Mucosa of descending colon (tissue), 3 donors: Measurements from ENCODE around the gene MTUS2. TPM values are rescaled to one million over a fixed set of nuclear protein-coding genes. Genes with fewer than 3 reads are reported as not detected.
A peak's percentile ranks its signal among the peaks of the same experiment; 100 is the strongest.

Experiments
- ATAC-seq: fragments of 200-7000 bp; cut with Tn5 transposase; one replicate; pipeline ENCODE4 v1.9.1; 2020; ENCODE audit warnings: mild to moderate bottlenecking, moderate library complexity
- DNase-seq, 3 donors: peaks; one replicate each; pipeline ENCODE4 v3.0.0-alpha.2; 2020
- H3K36me3 ChIP-seq: fragments of 200-600 bp; one replicate; pipeline ENCODE4 v1.8.0; 2021; ENCODE audit warnings: low read depth, mild to moderate bottlenecking
- H3K4me1 ChIP-seq: fragments of 200-600 bp; one replicate; pipeline ENCODE4 v1.8.0; 2021; ENCODE audit warnings: low read depth, mild to moderate bottlenecking
- H3K4me3 ChIP-seq: fragments of 200-600 bp; one replicate; pipeline ENCODE4 v1.8.0; 2021; ENCODE audit warnings: mild to moderate bottlenecking
- H3K9me3 ChIP-seq: fragments of 200-600 bp; one replicate; pipeline ENCODE4 v1.8.0; 2021; ENCODE audit warnings: mild to moderate bottlenecking
- CTCF ChIP-seq: fragments of 200-600 bp; IDR thresholded peaks from one replicate; pipeline ENCODE4 v1.8.0; 2022; ENCODE audit warnings: antibody characterized with exemption, mild to moderate bottlenecking
- intact Hi-C, 2 donors: fragments of 100-400 bp; cut with DNase I in 1 of 2; cut with micrococcal nuclease in 1 of 2; formaldehyde crosslinking; loops; one replicate each; pipeline versions ENCODE4 v1.11.0 to v1.11.1; 2022; cut with DNase I, micrococcal nuclease
- total RNA-seq, 3 donors: library from RNA; stranded (reverse); fragmentation: NEBNext Ultra II Directional in 2 of 3; extraction: Animal tissue kit (Norgen Biotek cat#: 25700) in 2 of 3; gene quantifications; one replicate each; pipeline versions ENCODE4 v1.2.1 to v1.2.4, GENCODE V29; 2021 to 2023
- donor health status: DM: no; HTN: no; CAD: no; lungs with moderate emphysema.
- donor health status: DM: no; HTN: no; CAD: no.
- donor health status: DM: no; HTN: yes; CAD: no.

Gene MTUS2
- total RNA-seq, 3 donors from 2014 or later: 0.09 to 0.85 (median 0.60) TPM

- Histone ChIP-seq H3K9me3 (no peaks in the 10 kb centered on the region), H3K4me1 (no peaks in the 10 kb centered on the region), H3K36me3 (no peaks in the 10 kb centered on the region), H3K4me3 (no peak overlapping the region)
- no peak for TF ChIP-seq CTCF
- intact Hi-C loops: no loop called here
- DNase-seq (no peak), ATAC-seq (peak; percentile 60)
Observed at GRCh38 chr13:29496241-29496712, 676.1 kb downstream of the MTUS2 start.

- no peaks in the 10 kb centered on the region for H3K9me3 ChIP-seq
- peak; percentile 31 for ATAC-seq
- intact Hi-C loops: no loop called here
- no peak overlapping the region for H3K4me3 ChIP-seq
- no peak for TF ChIP-seq CTCF
- DNase-seq: peak in 1 of 3 donors; percentile 26
- no peaks in the 10 kb centered on the region for H3K4me1 ChIP-seq
- H3K36me3 ChIP-seq: no peaks in the 10 kb centered on the region
Observed at GRCh38 chr13:29497137-29497654, 677.1 kb downstream of the MTUS2 start.

- DNase-seq (no peak), ATAC-seq (no peak)
- H3K4me3 ChIP-seq: no peak overlapping the region
- no peaks in the 10 kb centered on the region for H3K4me1 ChIP-seq
- intact Hi-C loops: no loop called here
- no peak for TF ChIP-seq CTCF
- no peaks in the 10 kb centered on the region for H3K36me3 ChIP-seq
- H3K9me3 ChIP-seq: no peaks in the 10 kb centered on the region
Observed at GRCh38 chr13:29498426-29499040, 678.4 kb downstream of the MTUS2 start.

GRCh38 chr13:29499506-29500165 lies 679.5 kb downstream of the MTUS2 start:
- TF ChIP-seq CTCF: no peak
- H3K4me3 ChIP-seq: no peak overlapping the region
- ATAC-seq (no peak), DNase-seq (no peak)
- no peaks in the 10 kb centered on the region for H3K4me1 ChIP-seq
- H3K36me3 ChIP-seq: no peaks in the 10 kb centered on the region
- intact Hi-C loops: loop anchor here in 1 of 2 donors (10.0 kb wide), 1 partner anchor 215 kb away; no protein-coding TSS in a partner anchor
- H3K9me3 ChIP-seq: no peaks in the 10 kb centered on the region

- DNase-seq (no peak), ATAC-seq (no peak)
- no peak for TF ChIP-seq CTCF
- intact Hi-C loops: loop anchor here in 1 of 2 donors (10.0 kb wide), 1 partner anchor 214 kb away; no protein-coding TSS in a partner anchor
- Histone ChIP-seq H3K9me3 (no peaks in the 10 kb centered on the region), H3K4me1 (no peaks in the 10 kb centered on the region), H3K4me3 (no peak overlapping the region), H3K36me3 (no peaks in the 10 kb centered on the region)
Observed at GRCh38 chr13:29500386-29500785, 680.2 kb downstream of the MTUS2 start.
